RPMI8226 (cell line): ENCODE measurements around the gene ANK3.

Source experiments
- DNase-seq: peaks from one replicate; pipeline ENCODE4 v3.0.0-alpha.2; 2015

The ANK3 gene

GRCh38 chr10:60271319-60272040 is 118.2 kb downstream of the ANK3 start:
- no peak for DNase-seq

GRCh38 chr10:60270426-60270825 is 119.2 kb downstream of the ANK3 start:
- DNase-seq: no peak

GRCh38 chr10:60267802-60268201 is 121.9 kb downstream of the ANK3 start:
- no peak for DNase-seq

GRCh38 chr10:60266513-60266912 is 123.2 kb downstream of the ANK3 start:
- DNase-seq: no peak

- no peak for DNase-seq
These were observed 127.0 kb downstream of the ANK3 start for GRCh38 chr10:60262647-60263126.

GRCh38 chr10:60260321-60260720 is 129.4 kb downstream of the ANK3 start:
- DNase-seq: no peak

GRCh38 chr10:60258429-60258797 is 131.3 kb downstream of the ANK3 start:
- no peak for DNase-seq

GRCh38 chr10:60257767-60258428 is 131.8 kb downstream of the ANK3 start:
- DNase-seq: peak; percentile 28

GRCh38 chr10:60254776-60255175 is 134.9 kb downstream of the ANK3 start:
- DNase-seq: no peak

GRCh38 chr10:60253484-60253883 is 136.2 kb downstream of the ANK3 start:
- no peak for DNase-seq

GRCh38 chr10:60252688-60253087 is 137.0 kb downstream of the ANK3 start:
- no peak for DNase-seq

- no peak for DNase-seq
These were observed 143.3 kb downstream of the ANK3 start for GRCh38 chr10:60246382-60246781.

GRCh38 chr10:60239228-60239627 is 150.4 kb downstream of the ANK3 start:
- DNase-seq: no peak

GRCh38 chr10:60238759-60239100 is 150.9 kb downstream of the ANK3 start:
- no peak for DNase-seq

- peak; percentile 85 for DNase-seq
These were observed 151.5 kb downstream of the ANK3 start for GRCh38 chr10:60237977-60238758.

- peak; percentile 91 for DNase-seq
These were observed 152.7 kb downstream of the ANK3 start for GRCh38 chr10:60236869-60237524.

GRCh38 chr10:60235001-60235400 is 154.7 kb downstream of the ANK3 start:
- DNase-seq: no peak

- no peak for DNase-seq
These were observed 155.1 kb downstream of the ANK3 start for GRCh38 chr10:60234551-60234950.

GRCh38 chr10:60230892-60231291 is 158.8 kb downstream of the ANK3 start:
- DNase-seq: no peak

GRCh38 chr10:60224066-60224705 is 165.5 kb downstream of the ANK3 start:
- no peak for DNase-seq

GRCh38 chr10:60222047-60222446 is 167.6 kb downstream of the ANK3 start:
- no peak for DNase-seq

GRCh38 chr10:60212195-60212594 is 177.5 kb downstream of the ANK3 start:
- no peak for DNase-seq
